Measurements from ENCODE around the gene GCC1. TPM values are rescaled to one million over a fixed set of nuclear protein-coding genes. Genes with fewer than 3 reads are reported as not detected.

The GCC1 gene, protein sequence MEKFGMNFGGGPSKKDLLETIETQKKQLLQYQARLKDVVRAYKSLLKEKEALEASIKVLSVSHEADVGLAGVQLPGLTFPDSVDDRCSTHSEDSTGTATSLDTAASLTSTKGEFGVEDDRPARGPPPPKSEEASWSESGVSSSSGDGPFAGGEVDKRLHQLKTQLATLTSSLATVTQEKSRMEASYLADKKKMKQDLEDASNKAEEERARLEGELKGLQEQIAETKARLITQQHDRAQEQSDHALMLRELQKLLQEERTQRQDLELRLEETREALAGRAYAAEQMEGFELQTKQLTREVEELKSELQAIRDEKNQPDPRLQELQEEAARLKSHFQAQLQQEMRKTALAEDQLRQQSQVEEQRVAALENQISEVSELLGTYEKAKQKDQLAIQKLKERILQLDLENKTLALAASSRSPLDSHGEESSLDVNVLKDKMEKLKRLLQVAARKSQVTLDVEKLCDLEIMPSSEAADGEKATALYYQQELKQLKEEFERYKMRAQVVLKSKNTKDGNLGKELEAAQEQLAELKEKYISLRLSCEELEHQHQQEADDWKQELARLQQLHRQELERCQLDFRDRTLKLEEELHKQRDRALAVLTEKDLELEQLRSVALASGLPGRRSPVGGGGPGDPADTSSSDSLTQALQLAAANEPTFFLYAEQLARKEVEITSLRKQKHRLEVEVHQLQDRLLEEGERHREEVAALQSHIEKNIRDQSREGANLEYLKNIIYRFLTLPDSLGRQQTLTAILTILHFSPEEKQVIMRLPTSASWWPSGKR
- total RNA-seq, result 10 to 100 TPM; 11.0 to 12.0 TPM

GRCh38 chr7:127585044-127585953 lies at the start of gene GCC1:
GCC1 (minus strand) TSS chr7:127585596; CDS start chr7:127585182, 414 bp downstream.
- CTCF ChIA-PET, result interaction anchor here (0.8 to 0.9 kb wide), 2 partner anchors 138 to 237 kb away, joined by 3 to 4 read pairs; no protein-coding TSS in a partner anchor
- peak within 1 kb of the TSS; percentile 89 for H3K4me3 Mint-ChIP-seq
- intact Hi-C loops (cut with micrococcal nuclease), result loop anchor here (1.0 to 10.0 kb wide), 7 partner anchors 193 to 758 kb away; partner anchors contain the start of genes GRM8, LRRC4, RBM28 and ZNF800
- peak within 1 kb of the TSS; percentile 70 for H3K27ac Mint-ChIP-seq
- no peaks in the 10 kb centered on the region for H3K27me3 Mint-ChIP-seq (ENCODE audit: low read depth)
- H3K9me3 Mint-ChIP-seq, result no peaks in the 10 kb centered on the region
- H3K36me3 Mint-ChIP-seq (ENCODE audit: low read depth), result peaks cover 17% of the 10 kb centered on the region
- peak; percentile 94 for DNase-seq
- peaks cover 66% of the 10 kb centered on the region for H3K4me1 Mint-ChIP-seq (ENCODE audit: low read depth)

GRCh38 chr7:127632276-127632910 lies 47.0 kb upstream of the GCC1 start:
- no peak for DNase-seq
- CTCF ChIA-PET, result no interaction called here
- no peak overlapping the region for H3K27ac Mint-ChIP-seq

DNA sequence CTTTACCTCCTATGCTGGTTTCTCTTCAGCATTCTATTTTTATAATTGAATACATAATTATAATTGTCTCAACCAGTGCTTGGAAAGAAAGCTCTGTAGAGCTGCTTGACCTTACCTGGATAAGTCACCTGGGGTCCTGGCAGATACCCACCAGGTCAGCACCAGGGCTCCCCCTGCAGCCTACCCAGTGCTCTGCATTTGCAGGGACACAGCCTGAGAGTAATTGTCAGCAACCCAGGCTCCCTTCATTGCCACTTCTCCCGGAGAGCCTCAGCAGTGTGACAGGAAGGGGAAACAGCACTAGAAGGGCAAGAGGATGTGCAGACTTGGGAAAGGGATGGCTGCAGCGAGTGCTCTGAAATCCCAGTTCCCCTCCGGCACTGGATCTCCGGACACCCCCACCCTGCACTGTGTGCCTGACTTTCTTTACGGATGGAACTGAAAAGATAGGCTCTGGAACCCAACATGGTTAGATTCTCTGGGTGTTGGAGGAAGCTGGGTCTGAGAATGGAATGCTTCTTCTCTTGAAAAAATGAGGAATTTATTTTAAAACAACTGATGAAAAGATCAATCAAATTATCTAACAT lies 44.0 kb upstream of the GCC1 start:
- H3K36me3 Mint-ChIP-seq (ENCODE audit: low read depth), result no peaks in the 10 kb centered on the region
- peaks cover 5% of the 10 kb centered on the region for H3K27me3 Mint-ChIP-seq (ENCODE audit: low read depth)
- CTCF ChIA-PET, result interaction anchor here (0.6 to 2.9 kb wide), 6 partner anchors 10 to 1962 kb away, joined by 3 to 10 read pairs (median 4); partner anchors contain the start of gene ARF5
- intact Hi-C loops (cut with micrococcal nuclease), result loop anchor here (5.0 kb wide), 1 partner anchor 82 kb away; no protein-coding TSS in a partner anchor
- no peak overlapping the region for H3K27ac Mint-ChIP-seq
- no peak overlapping the region for H3K4me3 Mint-ChIP-seq
- no peaks in the 10 kb centered on the region for H3K9me3 Mint-ChIP-seq
- DNase-seq, result peak; percentile 48
- H3K4me1 Mint-ChIP-seq (ENCODE audit: low read depth), result peaks cover 2% of the 10 kb centered on the region

More at GRCh38 chr7:127632276-127632910, 47.0 kb upstream of the GCC1 start:
- Mint-ChIP-seq H3K27me3 (ENCODE audit: low read depth) (peaks cover 8% of the 10 kb centered on the region), H3K9me3 (no peaks in the 10 kb centered on the region), H3K4me3 (no peak overlapping the region), H3K36me3 (ENCODE audit: low read depth) (no peaks in the 10 kb centered on the region), H3K4me1 (ENCODE audit: low read depth) (peaks cover 6% of the 10 kb centered on the region)
- intact Hi-C loops (cut with micrococcal nuclease), result no loop called here

GRCh38 chr7:127628445-127628844 lies 43.0 kb upstream of the GCC1 start:
- intact Hi-C loops (cut with micrococcal nuclease), result loop anchor here (5.0 kb wide), 1 partner anchor 81 kb away; no protein-coding TSS in a partner anchor
- H3K36me3 Mint-ChIP-seq (ENCODE audit: low read depth), result no peaks in the 10 kb centered on the region
- DNase-seq, result no peak
- CTCF ChIA-PET, result interaction anchor here (0.8 to 2.9 kb wide), 3 partner anchors 40 to 581 kb away, joined by 3 to 10 read pairs (median 3); partner anchors contain the start of gene ARF5
- no peaks in the 10 kb centered on the region for H3K9me3 Mint-ChIP-seq
- no peak overlapping the region for H3K27ac Mint-ChIP-seq
- peaks cover 5% of the 10 kb centered on the region for H3K27me3 Mint-ChIP-seq (ENCODE audit: low read depth)
- peaks cover 2% of the 10 kb centered on the region for H3K4me1 Mint-ChIP-seq (ENCODE audit: low read depth)
- no peak overlapping the region for H3K4me3 Mint-ChIP-seq

DNA sequence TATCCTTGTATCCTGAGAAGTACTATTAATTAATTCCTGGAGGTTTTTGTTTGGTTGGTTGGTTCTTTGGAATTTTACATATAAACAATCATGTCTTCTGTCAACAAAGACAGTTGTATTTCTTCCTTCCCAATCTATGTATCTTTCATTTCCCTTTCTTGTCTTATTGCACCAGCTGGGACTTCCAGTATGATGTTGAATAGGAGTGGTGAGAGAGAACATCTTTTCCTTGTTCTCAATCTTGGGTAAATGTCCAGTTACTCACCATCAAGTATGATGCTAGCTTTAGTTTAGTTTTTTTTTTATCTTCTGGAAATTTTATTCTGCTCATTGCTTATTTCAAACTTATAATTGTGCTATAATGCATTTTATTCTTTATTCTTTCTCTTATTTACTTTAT lies 39.9 kb upstream of the GCC1 start:
- Mint-ChIP-seq H3K9me3 (no peaks in the 10 kb centered on the region), H3K27me3 (ENCODE audit: low read depth) (peaks cover 17% of the 10 kb centered on the region), H3K27ac (no peak overlapping the region), H3K4me3 (no peak overlapping the region), H3K36me3 (ENCODE audit: low read depth) (no peaks in the 10 kb centered on the region), H3K4me1 (ENCODE audit: low read depth) (peaks cover 6% of the 10 kb centered on the region)
- CTCF ChIA-PET, result no interaction called here
- intact Hi-C loops (cut with micrococcal nuclease), result loop anchor here (5.0 kb wide), 1 partner anchor 78 kb away; no protein-coding TSS in a partner anchor
- DNase-seq, result no peak

GRCh38 chr7:127620406-127621233 lies 35.2 kb upstream of the GCC1 start:
- Mint-ChIP-seq H3K4me3 (no peak overlapping the region), H3K36me3 (ENCODE audit: low read depth) (no peaks in the 10 kb centered on the region), H3K27me3 (ENCODE audit: low read depth) (peaks cover 43% of the 10 kb centered on the region), H3K27ac (no peak overlapping the region), H3K9me3 (no peaks in the 10 kb centered on the region), H3K4me1 (ENCODE audit: low read depth) (peaks cover 5% of the 10 kb centered on the region)
- CTCF ChIA-PET, result no interaction called here
- intact Hi-C loops (cut with micrococcal nuclease), result no loop called here
- no peak for DNase-seq

DNA sequence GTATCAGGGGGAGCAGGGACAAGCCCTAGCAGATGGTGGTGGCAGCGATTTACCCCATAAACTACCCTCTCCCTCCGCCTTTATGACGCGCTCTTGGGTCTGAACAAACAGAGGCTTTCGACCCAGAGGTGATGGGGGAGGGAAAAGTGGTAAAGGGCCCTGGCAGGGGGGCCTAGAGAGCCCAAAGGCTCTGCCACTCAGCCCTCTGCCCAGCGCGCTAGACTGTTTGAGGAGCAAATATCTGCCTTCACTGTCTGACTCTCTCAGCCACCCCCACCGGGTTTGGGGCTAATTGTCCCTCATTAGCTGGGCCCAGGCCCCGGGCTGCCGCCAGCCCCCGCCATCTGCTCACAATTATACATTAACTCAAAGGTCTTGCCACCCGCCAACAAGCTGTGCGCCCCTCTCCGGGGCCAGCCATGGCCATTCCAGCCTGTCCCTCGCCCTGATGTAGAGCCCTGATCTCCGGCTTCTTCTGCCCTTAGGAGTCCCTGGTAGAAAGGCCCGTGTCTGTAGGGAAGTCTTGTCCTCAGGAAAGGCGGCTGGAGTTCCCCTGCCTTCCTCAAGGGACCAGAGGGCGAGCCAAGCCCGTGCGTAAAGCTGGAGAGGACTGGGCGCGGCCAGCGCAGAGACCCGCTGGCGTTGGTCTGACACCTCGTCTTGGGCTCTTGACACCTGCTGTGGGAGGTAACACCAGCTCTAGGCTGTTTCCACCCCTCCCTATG lies 34.4 kb upstream of the GCC1 start:
- Mint-ChIP-seq H3K27me3 (ENCODE audit: low read depth) (peaks cover 46% of the 10 kb centered on the region), H3K4me3 (no peak overlapping the region), H3K36me3 (ENCODE audit: low read depth) (no peaks in the 10 kb centered on the region), H3K4me1 (ENCODE audit: low read depth) (peaks cover 5% of the 10 kb centered on the region), H3K27ac (no peak overlapping the region), H3K9me3 (no peaks in the 10 kb centered on the region)
- intact Hi-C loops (cut with micrococcal nuclease), result no loop called here
- CTCF ChIA-PET, result no interaction called here
- DNase-seq, result no peak

DNA sequence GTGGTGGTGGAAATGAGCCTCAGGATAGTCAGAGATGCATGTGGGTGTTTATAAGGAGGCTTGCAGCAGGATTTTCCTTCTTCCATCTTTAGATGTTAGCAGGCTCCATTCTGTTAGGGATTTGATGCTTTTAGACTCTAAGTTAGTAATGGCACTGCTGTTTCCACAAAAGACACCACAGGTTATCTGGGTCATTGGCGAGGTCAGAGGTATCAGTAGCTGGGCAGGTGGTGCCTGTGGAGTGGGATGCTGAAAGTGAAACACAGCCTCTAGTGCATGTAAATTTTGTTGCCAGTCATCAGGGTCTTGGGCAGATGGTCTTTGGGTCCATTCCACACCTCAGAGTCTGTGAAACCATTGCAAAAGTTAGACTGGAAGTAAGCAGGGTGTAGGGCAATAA lies 33.4 kb upstream of the GCC1 start:
- Mint-ChIP-seq H3K36me3 (ENCODE audit: low read depth) (no peaks in the 10 kb centered on the region), H3K9me3 (no peaks in the 10 kb centered on the region)
- intact Hi-C loops (cut with micrococcal nuclease), result no loop called here

DNA sequence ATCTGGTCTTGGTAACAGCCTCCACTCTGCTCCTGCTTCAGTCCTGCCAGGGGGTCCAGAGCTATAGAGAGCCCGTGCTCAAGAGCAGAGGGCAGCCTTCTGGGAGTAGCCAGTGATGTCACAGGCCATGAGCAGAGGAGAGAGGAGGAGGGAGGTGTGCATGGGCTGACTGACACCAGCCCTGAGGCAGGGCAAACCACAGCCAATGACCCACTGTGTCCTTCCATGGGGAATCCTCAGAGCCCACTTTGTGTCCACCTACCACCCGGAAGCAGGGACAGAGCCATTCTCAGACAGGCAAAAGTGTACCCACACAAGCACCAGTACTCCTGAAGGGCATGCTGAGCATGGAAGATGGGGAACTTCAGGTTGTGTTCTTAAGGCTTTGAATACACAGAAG lies 32.6 kb upstream of the GCC1 start, which contains the start of gene PAX4:
PAX4 (minus strand) TSS at position 101 of the 400 bp plus-strand sequence. CDS start 2,214 bp downstream, outside the sequence.
- Mint-ChIP-seq H3K27ac (no peak within 1 kb of the TSS), H3K4me1 (ENCODE audit: low read depth) (peaks cover 5% of the 10 kb centered on the region), H3K4me3 (no peak within 1 kb of the TSS), H3K36me3 (ENCODE audit: low read depth) (no peaks in the 10 kb centered on the region), H3K27me3 (ENCODE audit: low read depth) (peaks cover 44% of the 10 kb centered on the region), H3K9me3 (no peaks in the 10 kb centered on the region)
- CTCF ChIA-PET, result no interaction called here
- no peak for DNase-seq
- intact Hi-C loops (cut with micrococcal nuclease), result no loop called here

More for the DNA sequence above, 33.4 kb upstream of the GCC1 start:
- DNase-seq, result no peak
- H3K4me3 Mint-ChIP-seq, result no peak overlapping the region
- peaks cover 45% of the 10 kb centered on the region for H3K27me3 Mint-ChIP-seq (ENCODE audit: low read depth)
- CTCF ChIA-PET, result no interaction called here
- no peak overlapping the region for H3K27ac Mint-ChIP-seq
- H3K4me1 Mint-ChIP-seq (ENCODE audit: low read depth), result peaks cover 5% of the 10 kb centered on the region

GRCh38 chr7:127616724-127617123 lies 31.3 kb upstream of the GCC1 start:
- H3K27me3 Mint-ChIP-seq (ENCODE audit: low read depth), result peaks cover 39% of the 10 kb centered on the region
- H3K4me3 Mint-ChIP-seq, result no peak overlapping the region
- peaks cover 5% of the 10 kb centered on the region for H3K4me1 Mint-ChIP-seq (ENCODE audit: low read depth)
- intact Hi-C loops (cut with micrococcal nuclease), result no loop called here
- H3K36me3 Mint-ChIP-seq (ENCODE audit: low read depth), result no peaks in the 10 kb centered on the region
- CTCF ChIA-PET, result no interaction called here
- no peak for DNase-seq
- H3K27ac Mint-ChIP-seq, result no peak overlapping the region
- no peaks in the 10 kb centered on the region for H3K9me3 Mint-ChIP-seq

All from activated naive CD4-positive, alpha-beta T cell treated with anti-CD3 and anti-CD28 coated beads for 36 hours (primary cell).